Measurements from ENCODE around the gene FOXO3. TPM values are rescaled to one million over a fixed set of nuclear protein-coding genes. Genes with fewer than 3 reads are reported as not detected.

FOXO3 gene
- total RNA-seq, 1 donor from 2014 or later: 13.7 TPM

GRCh38 chr6:108699290-108700041, 138.7 kb downstream of the FOXO3 start:
- no peaks in the 10 kb centered on the region for H4K20me1 ChIP-seq (ENCODE audit: low read depth)
- H3K27me3 ChIP-seq: no peaks in the 10 kb centered on the region
- Mint-ChIP-seq H3K27ac (peak overlapping the region; percentile 92), H3K9me3 (peaks cover 19% of the 10 kb centered on the region), H3K36me3 (no peaks in the 10 kb centered on the region), H3K27me3 (ENCODE audit: insufficient read depth, low read depth) (peaks cover 4% of the 10 kb centered on the region), H3K4me1 (peaks cover 10% of the 10 kb centered on the region), H3K4me3 (no peak overlapping the region)
- H3K4me1 ChIP-seq: no peaks in the 10 kb centered on the region
- H3K27ac ChIP-seq: no peak overlapping the region
- DNase-seq (ENCODE audit: low spot score): no peak
- peaks cover 10% of the 10 kb centered on the region for H3K9me3 ChIP-seq (ENCODE audit: low read depth)
- H2AFZ ChIP-seq (replicated peaks): no peak overlapping the region
- no peak overlapping the region for H3K4me3 ChIP-seq
- no peak overlapping the region for H3K4me2 ChIP-seq
- no peaks in the 10 kb centered on the region for H3K79me2 ChIP-seq (ENCODE audit: low read depth)
- no peaks in the 10 kb centered on the region for H3F3A ChIP-seq (ENCODE audit: low read depth)
- no peak for TF ChIP-seq EZH2phosphoT487 (IDR thresholded peaks at IDR 0.05)
- TF ChIP-seq CTCF (IDR thresholded peaks at IDR 0.05): no peak
- no peak for TF ChIP-seq EZH2 (IDR thresholded peaks at IDR 0.05)
- peaks cover 7% of the 10 kb centered on the region for H3K36me3 ChIP-seq
- H3K9ac ChIP-seq: no peak overlapping the region

GRCh38 chr6:108702106-108702851, 141.6 kb downstream of the FOXO3 start:
- H3K4me3 Mint-ChIP-seq: no peak overlapping the region

GRCh38 chr6:108706649-108707048, 145.9 kb downstream of the FOXO3 start:
- no peak for TF ChIP-seq EZH2phosphoT487 (IDR thresholded peaks at IDR 0.05)
- H3K9ac ChIP-seq: no peak overlapping the region
- H3K27ac ChIP-seq: no peak overlapping the region
- H2AFZ ChIP-seq (replicated peaks): no peak overlapping the region
- peaks cover 12% of the 10 kb centered on the region for H3K9me3 Mint-ChIP-seq
- no peaks in the 10 kb centered on the region for H3K36me3 Mint-ChIP-seq
- H3K4me3 ChIP-seq: no peak overlapping the region
- no peaks in the 10 kb centered on the region for H4K20me1 ChIP-seq (ENCODE audit: low read depth)
- peaks cover 10% of the 10 kb centered on the region for H3K9me3 ChIP-seq (ENCODE audit: low read depth)
- H3K27me3 ChIP-seq: no peaks in the 10 kb centered on the region
- no peak for DNase-seq (ENCODE audit: low spot score)
- peaks cover 12% of the 10 kb centered on the region for H3K4me1 ChIP-seq
- peaks cover 7% of the 10 kb centered on the region for H3K36me3 ChIP-seq
- H3K4me2 ChIP-seq: no peak overlapping the region
- H3K4me1 Mint-ChIP-seq: peaks cover 14% of the 10 kb centered on the region
- H3K27ac Mint-ChIP-seq: no peak overlapping the region
- no peak overlapping the region for H3K4me3 Mint-ChIP-seq
- no peaks in the 10 kb centered on the region for H3K79me2 ChIP-seq (ENCODE audit: low read depth)
- peaks cover 5% of the 10 kb centered on the region for H3F3A ChIP-seq (ENCODE audit: low read depth)
- no peaks in the 10 kb centered on the region for H3K27me3 Mint-ChIP-seq (ENCODE audit: insufficient read depth, low read depth)

More at GRCh38 chr6:108702106-108702851, 141.6 kb downstream of the FOXO3 start:
- Mint-ChIP-seq H3K27me3 (ENCODE audit: insufficient read depth, low read depth) (peaks cover 4% of the 10 kb centered on the region), H3K9me3 (peaks cover 19% of the 10 kb centered on the region), H3K4me1 (peaks cover 16% of the 10 kb centered on the region), H3K36me3 (no peaks in the 10 kb centered on the region), H3K27ac (no peak overlapping the region)
- Histone ChIP-seq H3K36me3 (peaks cover 7% of the 10 kb centered on the region), H4K20me1 (ENCODE audit: low read depth) (no peaks in the 10 kb centered on the region), H3K79me2 (ENCODE audit: low read depth) (no peaks in the 10 kb centered on the region), H3K27ac (no peak overlapping the region), H3K27me3 (no peaks in the 10 kb centered on the region), H3K4me3 (no peak overlapping the region), H3K9ac (no peak overlapping the region), H3K4me1 (peaks cover 5% of the 10 kb centered on the region), H3F3A (ENCODE audit: low read depth) (peaks cover 5% of the 10 kb centered on the region), H3K4me2 (no peak overlapping the region), H3K9me3 (ENCODE audit: low read depth) (peaks cover 10% of the 10 kb centered on the region), H2AFZ (replicated peaks) (no peak overlapping the region)
- TF ChIP-seq EZH2 (IDR thresholded peaks at IDR 0.05) (no peak), EZH2phosphoT487 (IDR thresholded peaks at IDR 0.05) (no peak), CTCF (IDR thresholded peaks at IDR 0.05) (no peak)
- no peak for DNase-seq (ENCODE audit: low spot score)

Data from neural progenitor cell (in vitro differentiated cells).